Immature natural killer cell (primary cell): Measurements from ENCODE around the gene UGDH. TPM values are rescaled to one million over a fixed set of nuclear protein-coding genes. Genes with fewer than 3 reads are reported as not detected.

ENCODE experiments used
- DNase-seq, 3 donors: peaks; one replicate each; pipeline ENCODE4 v3.0.0; 2022; ENCODE audit warnings: mixed read lengths in 1 of 3
- H3K27ac Mint-ChIP-seq, 6 donors: one replicate each; pipeline ENCODE4 v1.8.0; 2020; ENCODE audit warnings: mixed read lengths in 6 of 6, mild to moderate bottlenecking in 5 of 6, inconsistent platforms in 4 of 6, moderate library complexity in 3 of 6
- H3K27me3 Mint-ChIP-seq, 3 donors: one replicate each; pipeline ENCODE4 v1.8.0; 2020 to 2021; ENCODE audit warnings: low read depth in 3 of 3, mild to moderate bottlenecking in 3 of 3, mixed read lengths in 3 of 3, moderate library complexity in 3 of 3, inconsistent platforms in 1 of 3
- H3K36me3 Mint-ChIP-seq, 3 donors: one replicate each; pipeline ENCODE4 v1.8.0; 2020; ENCODE audit warnings: mixed read lengths in 3 of 3, inconsistent platforms in 2 of 3, mild to moderate bottlenecking in 2 of 3
- H3K4me1 Mint-ChIP-seq, 2 donors: one replicate each; pipeline ENCODE4 v1.8.0; 2020; ENCODE audit warnings: inconsistent platforms in 2 of 2, mild to moderate bottlenecking in 2 of 2, mixed read lengths in 2 of 2, moderate library complexity in 1 of 2
- H3K4me3 Mint-ChIP-seq, 5 donors: one replicate each; pipeline ENCODE4 v1.8.0; 2020; ENCODE audit warnings: mild to moderate bottlenecking in 5 of 5, mixed read lengths in 5 of 5, inconsistent platforms in 3 of 5, moderate library complexity in 3 of 5
- H3K9me3 Mint-ChIP-seq, 6 donors: one replicate each; pipeline ENCODE4 v1.8.0; 2020; ENCODE audit warnings: mild to moderate bottlenecking in 6 of 6, mixed read lengths in 6 of 6, inconsistent platforms in 4 of 6, moderate library complexity in 3 of 6
- polyA plus RNA-seq, 3 donors: library from polyadenylated mRNA; unstranded; fragments of 300-500 nt; fragmentation: Illumina TruSeq; gene quantifications; one replicate each; pipeline ENCODE4 v1.2.3, GENCODE V29; 2021

The UGDH gene
- polyA plus RNA-seq, 3 donors from 2014 or later: 29.4 to 48.0 (median 40.0) TPM

GRCh38 chr4:39497909-39498726 is 29.1 kb downstream of the UGDH start:
- Mint-ChIP-seq H3K27ac (no peak overlapping the region), H3K4me1 (no peaks in the 10 kb centered on the region), H3K36me3 (peaks cover 15 to 16% (median 15%) of the 10 kb centered on the region in 3 donors), H3K9me3 (no peaks in the 10 kb centered on the region), H3K4me3 (no peak overlapping the region), H3K27me3 (peaks cover 0 to 3% (median 0%) of the 10 kb centered on the region in 3 donors)
- no peak for DNase-seq

DNA sequence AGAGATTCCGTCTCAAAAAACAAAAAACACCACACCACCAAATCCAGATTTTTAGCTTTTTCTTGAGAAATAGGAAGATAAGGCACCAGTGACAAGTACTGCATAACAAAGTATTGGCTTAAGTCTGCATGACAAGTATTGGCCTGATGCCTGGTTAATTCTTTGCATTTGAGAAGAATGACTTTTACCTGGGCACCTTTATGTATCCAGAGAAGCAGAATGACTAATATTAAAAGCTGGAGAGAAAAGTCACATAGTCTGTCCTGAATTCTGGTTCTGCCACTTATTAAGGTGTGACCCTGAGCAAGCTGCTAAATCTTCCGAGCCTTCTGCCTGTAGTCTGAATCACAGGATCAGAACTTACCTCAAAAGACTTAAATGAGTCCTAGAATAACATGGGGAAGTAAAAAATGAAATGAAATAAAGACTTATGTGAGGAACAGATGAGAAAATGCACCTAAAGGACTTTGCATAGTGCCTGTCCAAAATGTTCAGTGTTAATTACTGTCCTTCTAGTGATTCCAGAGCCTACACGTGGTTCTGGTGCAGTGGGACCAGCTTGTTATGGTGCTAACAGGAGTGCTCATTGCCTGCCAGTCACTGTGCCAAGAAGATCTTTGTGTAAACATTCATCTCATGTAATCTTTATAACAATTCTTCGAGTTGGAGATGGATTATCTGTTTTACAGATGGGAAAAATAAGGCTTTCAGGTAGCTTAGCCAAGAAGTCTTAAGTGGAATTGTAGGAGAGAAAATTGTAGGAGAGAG is 31.6 kb downstream of the UGDH start:
- no peak for DNase-seq
- H3K4me1 Mint-ChIP-seq: no peaks in the 10 kb centered on the region
- no peaks in the 10 kb centered on the region for H3K9me3 Mint-ChIP-seq
- H3K4me3 Mint-ChIP-seq: no peak overlapping the region
- H3K27me3 Mint-ChIP-seq: peaks cover 0 to 3% (median 0%) of the 10 kb centered on the region in 3 donors
- no peak overlapping the region for H3K27ac Mint-ChIP-seq
- peaks cover 8 to 12% (median 8%) of the 10 kb centered on the region in 3 donors for H3K36me3 Mint-ChIP-seq

DNA sequence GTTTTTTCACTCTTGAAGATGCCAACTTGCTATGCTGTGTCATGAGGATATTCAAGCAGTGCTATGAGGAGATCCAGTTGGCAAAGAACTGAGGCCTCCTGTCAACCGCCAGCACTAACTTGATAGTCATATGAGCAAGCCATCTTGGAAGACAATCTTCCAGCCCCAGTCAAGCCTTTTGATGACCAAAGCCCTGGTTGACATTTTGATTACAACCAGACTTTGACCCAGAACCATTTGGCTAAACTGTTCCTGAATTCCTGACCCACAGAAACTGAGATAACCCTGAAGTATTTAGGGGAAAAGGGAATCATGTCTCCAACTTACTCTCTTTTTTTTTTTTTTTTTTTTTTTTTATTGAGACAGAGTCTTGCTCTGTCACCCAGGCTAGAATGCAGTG is 32.9 kb downstream of the UGDH start:
- DNase-seq: no peak
- no peak overlapping the region for H3K27ac Mint-ChIP-seq
- H3K9me3 Mint-ChIP-seq: no peaks in the 10 kb centered on the region
- no peaks in the 10 kb centered on the region for H3K4me1 Mint-ChIP-seq
- no peak overlapping the region for H3K4me3 Mint-ChIP-seq
- peaks cover 0 to 3% (median 0%) of the 10 kb centered on the region in 3 donors for H3K27me3 Mint-ChIP-seq
- H3K36me3 Mint-ChIP-seq: peaks cover 4 to 8% (median 5%) of the 10 kb centered on the region in 3 donors

- Mint-ChIP-seq H3K4me1 (no peaks in the 10 kb centered on the region), H3K4me3 (no peak overlapping the region), H3K27me3 (peaks cover 0 to 2% (median under 1%) of the 10 kb centered on the region in 3 donors), H3K9me3 (peaks cover 0 to 2% (median 0%) of the 10 kb centered on the region in 6 donors), H3K27ac (no peak overlapping the region), H3K36me3 (no peaks in the 10 kb centered on the region)
- DNase-seq: no peak
These were observed 36.9 kb downstream of the UGDH start for GRCh38 chr4:39490322-39490721.

DNA sequence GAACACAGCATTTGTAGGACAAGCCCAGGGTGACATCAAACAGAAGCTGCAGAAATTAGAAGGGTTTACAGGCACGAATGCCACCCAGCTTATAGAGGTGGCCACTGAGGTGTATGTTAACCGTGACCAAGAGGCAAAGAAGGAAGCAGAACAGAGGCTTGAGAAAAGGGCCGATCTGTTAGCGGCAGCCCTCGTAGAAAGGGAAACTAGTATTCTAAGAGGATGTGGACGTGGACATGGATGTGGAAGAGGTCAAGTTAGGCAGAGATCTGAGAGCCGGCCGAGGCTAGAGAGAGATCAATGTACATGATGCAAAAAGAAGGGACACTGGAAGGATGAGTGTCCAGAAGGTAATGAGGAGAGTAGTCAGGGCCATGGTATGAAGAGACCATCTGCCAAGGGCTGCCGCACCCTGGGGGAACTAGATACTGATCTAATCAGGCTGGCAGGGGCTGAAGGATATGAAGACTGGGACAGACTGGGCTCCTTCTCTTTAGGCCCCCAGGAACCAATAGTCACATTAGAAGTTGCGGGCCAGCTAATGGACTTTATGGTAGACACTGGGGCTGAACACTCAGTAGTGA is 40.9 kb downstream of the UGDH start:
- Mint-ChIP-seq H3K27me3 (peaks cover 0 to 2% (median 2%) of the 10 kb centered on the region in 3 donors), H3K9me3 (peaks cover 0 to 5% (median under 1%) of the 10 kb centered on the region in 6 donors), H3K27ac (no peak overlapping the region), H3K4me1 (no peaks in the 10 kb centered on the region), H3K36me3 (no peaks in the 10 kb centered on the region), H3K4me3 (no peak overlapping the region)
- DNase-seq: no peak

DNA sequence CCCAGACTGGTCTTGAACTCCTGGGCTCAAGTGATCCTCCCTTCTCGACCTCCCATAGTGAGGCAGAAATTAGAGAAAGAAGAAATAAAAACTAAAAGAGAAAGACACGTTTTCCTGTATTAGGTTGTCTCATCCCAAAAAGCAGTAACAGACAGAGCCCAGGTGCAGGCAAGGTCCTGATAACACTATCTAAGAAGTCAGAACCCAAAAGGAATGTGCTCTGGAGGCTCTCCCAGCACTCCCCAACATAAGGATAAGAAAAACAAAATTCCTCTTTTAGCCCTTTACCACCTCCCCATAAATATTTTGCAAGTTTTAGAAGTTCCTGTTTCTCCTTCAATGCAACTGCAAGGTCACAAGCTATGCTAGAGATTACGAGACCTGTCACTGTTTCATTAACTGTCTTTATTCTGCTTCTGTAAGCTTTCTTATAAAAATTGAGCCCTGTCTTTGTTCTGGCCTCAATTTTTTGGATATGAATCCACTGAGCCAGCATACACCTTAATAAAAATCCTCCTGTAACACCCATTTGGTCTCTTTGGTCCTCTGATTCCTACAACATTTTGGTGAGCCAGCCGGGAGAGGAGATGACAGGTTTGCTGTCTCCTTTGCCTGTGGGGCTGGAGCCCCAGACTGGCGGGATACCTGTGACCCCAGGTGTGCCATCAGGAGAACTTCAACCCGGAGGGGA is 42.5 kb downstream of the UGDH start:
- Mint-ChIP-seq H3K4me3 (no peak overlapping the region), H3K4me1 (no peaks in the 10 kb centered on the region), H3K36me3 (no peaks in the 10 kb centered on the region), H3K27me3 (peaks cover 0 to 2% (median 2%) of the 10 kb centered on the region in 3 donors), H3K27ac (no peak overlapping the region), H3K9me3 (peaks cover 0 to 5% (median under 1%) of the 10 kb centered on the region in 6 donors)
- no peak for DNase-seq

DNA sequence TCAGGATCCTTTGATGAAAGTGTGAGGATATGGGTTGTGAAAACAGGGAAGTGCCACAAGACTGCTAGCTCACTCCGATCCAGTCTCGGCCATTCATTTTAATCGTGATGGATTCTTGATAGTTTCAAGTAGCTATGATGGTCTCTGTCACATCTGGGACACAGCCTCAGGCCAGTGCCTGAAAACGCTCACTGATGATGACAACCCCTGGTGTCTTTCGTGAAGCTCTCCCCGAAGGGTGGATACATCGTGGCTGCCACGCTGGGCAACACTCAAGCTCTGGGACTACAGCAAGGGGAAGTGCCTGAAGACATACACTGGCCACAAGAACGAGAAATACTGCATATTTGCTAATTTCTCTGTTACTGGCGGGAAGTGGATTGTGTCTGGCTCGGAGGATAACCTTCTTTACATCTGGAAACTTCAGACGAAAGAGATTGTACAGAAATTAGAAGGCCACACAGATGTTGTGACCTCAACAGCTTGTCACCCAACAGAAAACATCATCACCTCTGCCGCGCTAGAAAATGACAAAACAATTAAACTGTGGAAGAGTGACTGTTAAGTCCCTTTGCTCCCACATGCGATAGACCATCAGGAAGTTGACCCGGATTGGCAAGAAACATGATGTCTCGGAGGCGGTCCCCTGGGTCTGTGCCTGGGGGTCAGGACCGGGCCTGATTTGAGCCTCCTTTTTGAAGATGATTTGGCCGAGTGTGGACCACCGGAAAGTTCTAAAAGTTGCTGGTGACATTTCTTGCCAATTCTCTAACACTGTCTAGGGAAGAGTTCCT is 46.1 kb downstream of the UGDH start:
- Mint-ChIP-seq H3K4me3 (no peak overlapping the region), H3K27me3 (peaks cover 0 to 2% (median 2%) of the 10 kb centered on the region in 3 donors), H3K4me1 (no peaks in the 10 kb centered on the region), H3K9me3 (peaks cover 0 to 5% (median 0%) of the 10 kb centered on the region in 6 donors), H3K36me3 (peaks cover 0 to 7% (median 4%) of the 10 kb centered on the region in 3 donors), H3K27ac (no peak overlapping the region)
- no peak for DNase-seq

DNA sequence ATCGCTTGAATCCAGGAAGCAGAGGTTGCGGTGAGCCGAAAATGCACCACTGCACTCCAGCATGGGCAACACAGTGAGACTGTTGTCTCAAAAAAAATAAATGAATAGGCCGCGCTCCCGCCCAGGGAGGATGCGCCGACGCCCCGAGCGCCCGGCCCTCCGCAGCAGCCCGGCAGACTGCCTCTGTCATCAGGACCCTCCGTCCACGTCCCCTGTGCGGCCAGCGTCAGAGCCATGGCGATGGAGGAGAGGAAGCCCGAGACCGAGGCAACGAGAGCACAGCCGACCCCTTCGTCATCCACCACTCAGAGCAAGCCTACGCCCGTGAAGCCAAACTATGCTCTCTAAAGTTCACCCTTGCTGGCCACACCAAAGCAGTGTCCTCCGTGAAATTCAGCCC is 47.0 kb downstream of the UGDH start:
- Mint-ChIP-seq H3K27ac (no peak overlapping the region), H3K4me3 (no peak overlapping the region), H3K27me3 (peaks cover 0 to 1% (median 0%) of the 10 kb centered on the region in 3 donors), H3K4me1 (no peaks in the 10 kb centered on the region), H3K9me3 (peaks cover 0 to 5% (median 0%) of the 10 kb centered on the region in 6 donors), H3K36me3 (peaks cover 0 to 7% (median 4%) of the 10 kb centered on the region in 3 donors)
- no peak for DNase-seq

DNA sequence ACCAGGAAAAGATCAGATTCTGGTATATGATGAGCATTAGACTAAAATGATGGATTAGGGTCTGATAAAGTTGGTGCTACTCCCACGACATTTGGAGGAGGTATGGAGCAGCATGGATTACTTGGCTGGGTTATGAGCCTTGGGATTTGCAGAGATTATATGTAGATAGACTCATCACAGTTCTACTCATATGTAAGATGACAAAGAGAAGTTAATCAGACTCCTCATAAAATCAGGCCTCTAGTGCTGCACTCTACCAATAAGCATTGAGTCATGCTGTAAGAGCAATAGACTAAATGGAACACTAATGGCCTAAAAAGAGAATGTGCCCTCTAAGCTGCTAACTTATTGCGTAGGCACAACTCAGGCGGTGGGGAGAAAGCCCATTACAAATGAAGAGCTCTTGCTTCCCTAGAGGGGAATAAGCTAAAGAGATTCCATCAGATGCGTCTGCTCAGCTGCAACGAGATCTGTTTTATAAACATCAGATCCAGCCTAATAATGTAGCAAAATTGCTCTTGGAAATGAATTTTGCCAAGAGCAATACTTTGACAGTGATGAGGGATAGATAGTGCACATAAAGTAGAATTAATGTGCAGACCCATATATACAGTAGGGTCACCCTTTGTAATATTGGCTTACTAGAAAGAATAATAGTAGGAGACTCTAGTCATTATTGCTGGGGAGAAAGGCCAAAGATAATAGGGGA is 50.9 kb downstream of the UGDH start:
- no peak for DNase-seq
- no peaks in the 10 kb centered on the region for H3K27me3 Mint-ChIP-seq
- H3K4me1 Mint-ChIP-seq: no peaks in the 10 kb centered on the region
- peaks cover 4 to 9% (median 5%) of the 10 kb centered on the region in 3 donors for H3K36me3 Mint-ChIP-seq
- no peaks in the 10 kb centered on the region for H3K9me3 Mint-ChIP-seq
- H3K27ac Mint-ChIP-seq: no peak overlapping the region
- no peak overlapping the region for H3K4me3 Mint-ChIP-seq

DNA sequence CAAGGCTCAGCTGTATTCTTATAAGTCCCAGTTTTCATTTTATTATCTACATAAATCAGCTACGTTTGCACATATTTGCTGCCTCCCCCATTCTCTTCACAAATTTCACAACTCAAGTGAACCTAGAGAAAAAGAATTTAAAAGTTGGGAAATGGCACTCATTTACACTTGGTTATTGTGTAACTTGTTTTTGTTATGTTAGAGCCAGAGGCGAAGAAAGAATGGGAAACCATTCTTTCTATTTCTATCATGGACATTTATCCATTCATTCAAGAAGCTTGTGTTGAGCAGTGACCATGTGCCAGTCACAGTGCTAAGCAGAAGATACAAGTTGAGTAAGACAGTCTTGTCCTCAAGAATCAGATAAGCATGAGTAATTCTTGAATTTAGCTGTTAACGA is 54.8 kb downstream of the UGDH start:
- H3K36me3 Mint-ChIP-seq: peaks cover 5 to 16% (median 8%) of the 10 kb centered on the region in 3 donors
- H3K9me3 Mint-ChIP-seq: no peaks in the 10 kb centered on the region
- H3K27ac Mint-ChIP-seq: no peak overlapping the region
- no peak for DNase-seq
- no peaks in the 10 kb centered on the region for H3K27me3 Mint-ChIP-seq
- H3K4me1 Mint-ChIP-seq: peaks cover 0 to 1% of the 10 kb centered on the region in 2 donors
- H3K4me3 Mint-ChIP-seq: no peak overlapping the region

DNA sequence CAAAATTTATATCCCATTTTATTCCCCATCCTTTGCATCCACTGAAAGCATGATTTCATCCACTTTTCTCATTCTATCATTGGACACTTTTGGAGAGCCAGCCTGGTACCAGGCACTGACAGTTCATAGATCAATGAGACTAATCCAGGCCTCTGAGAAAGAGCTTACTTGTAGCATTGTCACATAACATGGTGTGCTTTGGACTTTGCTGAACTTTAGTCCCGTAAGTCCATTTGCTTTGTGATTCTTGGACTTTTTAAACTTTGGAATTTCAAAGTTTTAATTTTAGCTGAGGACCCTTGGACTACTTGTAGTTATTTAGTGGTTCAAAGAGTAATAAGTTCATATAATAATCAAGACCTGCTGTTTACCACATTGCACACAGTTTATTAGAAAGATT is 56.8 kb downstream of the UGDH start:
- Mint-ChIP-seq H3K27me3 (no peaks in the 10 kb centered on the region), H3K36me3 (peaks cover 5 to 13% (median 6%) of the 10 kb centered on the region in 3 donors), H3K4me1 (peaks cover 0 to 1% of the 10 kb centered on the region in 2 donors), H3K9me3 (no peaks in the 10 kb centered on the region), H3K4me3 (no peak overlapping the region), H3K27ac (no peak overlapping the region)
- DNase-seq: no peak

GRCh38 chr4:39469429-39470077 is 57.7 kb downstream of the UGDH start:
- no peaks in the 10 kb centered on the region for H3K9me3 Mint-ChIP-seq

More at GRCh38 chr4:39469429-39470077, 57.7 kb downstream of the UGDH start:
- DNase-seq: peak; percentile 33 to 48 (median 43)
- H3K27ac Mint-ChIP-seq: peak overlapping the region in 1 of 6 donors; percentile 29
- H3K4me3 Mint-ChIP-seq: no peak overlapping the region
- H3K27me3 Mint-ChIP-seq: no peaks in the 10 kb centered on the region
- H3K36me3 Mint-ChIP-seq: peaks cover 6 to 21% (median 10%) of the 10 kb centered on the region in 3 donors
- H3K4me1 Mint-ChIP-seq: peaks cover 0 to 1% of the 10 kb centered on the region in 2 donors
